Transverse colon (tissue), 4 donors: Measurements from ENCODE around the gene MBP.

Experiments used
- CTCF ChIP-seq, 5 experiments: fragments of 200-600 bp in 3 of 5; fragments of 450-650 bp in 2 of 5; sonication (generic) in 3 of 5; IDR thresholded peaks; 1 replicate in 2 of 5; 2 replicates in 3 of 5; pipeline ENCODE4 v1.5.1; 2016 to 2017; ENCODE audit warnings: antibody characterized with exemption in 5 of 5, inconsistent platforms in 3 of 5, mild to moderate bottlenecking in 2 of 5, moderate library complexity in 1 of 5
- POLR2A ChIP-seq: fragments of 450-650 bp; IDR thresholded peaks from one replicate; pipeline ENCODE4 v1.6.1; 2016; ENCODE audit warnings: antibody characterized with exemption, mild to moderate bottlenecking, moderate library complexity
- POLR2AphosphoS5 ChIP-seq, 3 donors: sonication (generic); formaldehyde crosslinking; IDR thresholded peaks; one replicate each; pipeline ENCODE4 v1.6.1; 2016; ENCODE audit warnings: antibody characterized with exemption in 3 of 3

GRCh38 chr18:77108821-77109647 is 23.5 kb downstream of the MBP start:
- TF ChIP-seq POLR2AphosphoS5 (IDR thresholded peaks at IDR 0.05) (no peak), CTCF (IDR thresholded peaks at IDR 0.05) (no peak), POLR2A (no peak)
